Fibroblast of villous mesenchyme (primary cell): Measurements from ENCODE around the gene NUP43. TPM values are rescaled to one million over a fixed set of nuclear protein-coding genes. Genes with fewer than 3 reads are reported as not detected.
"Not testable (repeated sequence)": the region's sequence is repeated elsewhere in the genome, so short reads cannot be mapped to it uniquely, and the experiment has no call there.

Experiments
- DNase-seq: peaks from one replicate; pipeline ENCODE4 v3.0.0-alpha.2; 2010; ENCODE audit warnings: low read depth
- H3K4me3 ChIP-seq: 2 replicates; pipeline ENCODE4 v1.5.1; 2011; ENCODE audit warnings: low read depth, mild to moderate bottlenecking, low read length
- CTCF ChIP-seq: IDR thresholded peaks from 2 replicates; pipeline ENCODE4 v1.5.1; 2012; ENCODE audit warnings: low read depth, mild to moderate bottlenecking, low read length; ENCODE audit not compliant: insufficient read depth
- total RNA-seq: library from RNA; depleted of rRNA; stranded (reverse); fragments of >200 nt; gene quantifications from 2 replicates; pipeline ENCODE4 v1.2.3, GENCODE V29; 2012

NUP43 gene
- total RNA-seq, 1 donor: 40.6 TPM

- peak; percentile 43 for DNase-seq
- no peak for TF ChIP-seq CTCF
- H3K4me3 ChIP-seq: no peak overlapping the region
These were observed 49.4 kb downstream of the NUP43 start for GRCh38 chr6:149696901-149697300.

- no peak for DNase-seq
- no peak overlapping the region for H3K4me3 ChIP-seq
- TF ChIP-seq CTCF: no peak
These were observed 51.4 kb downstream of the NUP43 start for GRCh38 chr6:149694921-149695320.

GRCh38 chr6:149691201-149691600 is 55.1 kb downstream of the NUP43 start:
- no peak for TF ChIP-seq CTCF

GRCh38 chr6:149686230-149686629 is 60.1 kb downstream of the NUP43 start:
- DNase-seq: no peak
- no peak overlapping the region for H3K4me3 ChIP-seq
- no peak for TF ChIP-seq CTCF

More at GRCh38 chr6:149691201-149691600, 55.1 kb downstream of the NUP43 start:
- no peak overlapping the region for H3K4me3 ChIP-seq
- DNase-seq: no peak

GRCh38 chr6:149683256-149683859 is 63.0 kb downstream of the NUP43 start:
- no peak for DNase-seq
- no peak for TF ChIP-seq CTCF
- H3K4me3 ChIP-seq: no peak overlapping the region

- H3K4me3 ChIP-seq, DNase-seq: not testable (repeated sequence)
These were observed 64.5 kb downstream of the NUP43 start for GRCh38 chr6:149681845-149682244.

- no peak overlapping the region for H3K4me3 ChIP-seq
- TF ChIP-seq CTCF: no peak
- no peak for DNase-seq
These were observed 65.1 kb downstream of the NUP43 start for GRCh38 chr6:149681209-149681608.
